ENCODE results near the gene NCAPD2.

GRCh38 chr12:6547987-6548386 lies 54.1 kb downstream of the NCAPD2 start:
- TF ChIP-seq CTCF (IDR thresholded peaks at IDR 0.05; ENCODE audit: low read depth, low read length) = no peak
- no peak for TF ChIP-seq EZH2phosphoT487 (IDR thresholded peaks at IDR 0.05; ENCODE audit: low read depth)
